ENCODE measurements around the gene WWOX. TPM values are rescaled to one million over a fixed set of nuclear protein-coding genes. Genes with fewer than 3 reads are reported as not detected.

WWOX gene
- total RNA-seq, 1 donor from 2014 or later = 43.2 TPM

- peaks cover 24% of the 10 kb centered on the region for H3K4me1 Mint-ChIP-seq (ENCODE audit: low read depth)
Measured at GRCh38 chr16:78294538-78295225, 195.2 kb downstream of the WWOX start.

DNA sequence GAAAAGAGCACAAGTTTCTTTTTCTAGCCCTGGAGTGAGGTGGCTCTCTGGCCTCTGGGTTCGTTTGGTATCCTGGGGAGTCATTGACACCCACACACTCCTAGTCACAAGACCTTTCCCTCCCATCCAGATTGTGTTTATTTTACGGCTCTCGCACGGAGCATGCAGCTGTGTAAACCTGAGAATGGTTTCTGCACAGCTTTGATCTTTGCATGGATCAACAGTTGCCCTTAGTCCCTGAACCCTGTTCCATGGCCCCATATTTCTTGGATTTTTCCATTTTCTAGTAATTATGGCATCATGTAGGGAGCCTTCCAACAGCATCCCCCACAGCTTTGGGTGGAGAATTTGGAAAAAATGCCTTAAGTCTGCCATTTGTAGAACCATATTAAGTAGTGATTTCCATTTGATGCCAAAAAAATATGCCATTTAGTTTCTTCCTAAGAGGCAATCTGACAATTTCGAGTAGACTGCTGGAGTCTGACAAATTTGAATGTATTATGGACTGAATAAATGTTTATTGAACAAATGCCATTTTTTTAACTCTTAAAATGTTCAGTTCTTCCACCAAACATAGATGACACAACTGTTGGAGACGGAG lies 197.7 kb downstream of the WWOX start:
- no peak for TF ChIP-seq CTCF (IDR thresholded peaks at IDR 0.05; ENCODE audit: unreplicated experiment)
- no peak for DNase-seq (ENCODE audit: low spot score, unreplicated experiment)
- Mint-ChIP-seq H3K9me3 (ENCODE audit: low read depth) (peaks cover 3% of the 10 kb centered on the region), H3K27ac (no peak overlapping the region), H3K4me1 (ENCODE audit: low read depth) (peaks cover 15% of the 10 kb centered on the region), H3K4me3 (ENCODE audit: low read depth) (no peak overlapping the region), H3K36me3 (ENCODE audit: insufficient read depth) (no peaks in the 10 kb centered on the region), H3K27me3 (no peaks in the 10 kb centered on the region)

More at GRCh38 chr16:78294538-78295225, 195.2 kb downstream of the WWOX start:
- no peak for DNase-seq (ENCODE audit: low spot score, unreplicated experiment)
- Mint-ChIP-seq H3K27me3 (no peaks in the 10 kb centered on the region), H3K27ac (no peak overlapping the region), H3K4me3 (ENCODE audit: low read depth) (no peak overlapping the region), H3K36me3 (ENCODE audit: insufficient read depth) (no peaks in the 10 kb centered on the region), H3K9me3 (ENCODE audit: low read depth) (peaks cover 3% of the 10 kb centered on the region)
- TF ChIP-seq CTCF (IDR thresholded peaks at IDR 0.05; ENCODE audit: unreplicated experiment) = no peak

DNA sequence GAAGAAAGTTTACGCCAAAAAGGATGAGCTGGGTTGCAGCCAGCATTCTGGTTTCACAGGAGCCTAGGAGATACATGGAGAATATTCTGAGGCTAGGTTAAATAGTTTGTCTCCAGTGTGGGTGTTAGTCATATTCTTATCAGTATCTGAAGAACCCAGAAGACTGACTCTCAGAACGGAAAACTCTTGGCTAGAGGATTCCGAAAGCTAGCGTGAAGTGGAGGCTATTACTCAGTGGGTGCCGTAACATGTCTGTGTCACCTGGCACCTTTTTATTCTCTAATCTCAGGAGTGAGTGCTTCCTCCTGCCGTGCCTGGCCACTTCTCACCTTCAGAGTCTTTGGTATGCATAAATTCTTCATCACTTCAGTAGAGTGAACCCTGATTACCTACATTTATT lies 199.5 kb downstream of the WWOX start:
- Mint-ChIP-seq H3K9me3 (ENCODE audit: low read depth) (peaks cover 3% of the 10 kb centered on the region), H3K27ac (no peak overlapping the region), H3K27me3 (no peaks in the 10 kb centered on the region), H3K36me3 (ENCODE audit: insufficient read depth) (no peaks in the 10 kb centered on the region), H3K4me1 (ENCODE audit: low read depth) (peaks cover 10% of the 10 kb centered on the region), H3K4me3 (ENCODE audit: low read depth) (no peak overlapping the region)
- no peak for TF ChIP-seq CTCF (IDR thresholded peaks at IDR 0.05; ENCODE audit: unreplicated experiment)
- no peak for DNase-seq (ENCODE audit: low spot score, unreplicated experiment)

- Mint-ChIP-seq H3K4me3 (ENCODE audit: low read depth) (no peak overlapping the region), H3K27me3 (no peaks in the 10 kb centered on the region), H3K27ac (no peak overlapping the region), H3K36me3 (ENCODE audit: insufficient read depth) (no peaks in the 10 kb centered on the region), H3K9me3 (ENCODE audit: low read depth) (peaks cover 3% of the 10 kb centered on the region), H3K4me1 (ENCODE audit: low read depth) (peaks cover 9% of the 10 kb centered on the region)
- DNase-seq (ENCODE audit: low spot score, unreplicated experiment) = no peak
- TF ChIP-seq CTCF (IDR thresholded peaks at IDR 0.05; ENCODE audit: unreplicated experiment) = no peak
Measured at GRCh38 chr16:78300469-78300868, 201.0 kb downstream of the WWOX start.

DNA sequence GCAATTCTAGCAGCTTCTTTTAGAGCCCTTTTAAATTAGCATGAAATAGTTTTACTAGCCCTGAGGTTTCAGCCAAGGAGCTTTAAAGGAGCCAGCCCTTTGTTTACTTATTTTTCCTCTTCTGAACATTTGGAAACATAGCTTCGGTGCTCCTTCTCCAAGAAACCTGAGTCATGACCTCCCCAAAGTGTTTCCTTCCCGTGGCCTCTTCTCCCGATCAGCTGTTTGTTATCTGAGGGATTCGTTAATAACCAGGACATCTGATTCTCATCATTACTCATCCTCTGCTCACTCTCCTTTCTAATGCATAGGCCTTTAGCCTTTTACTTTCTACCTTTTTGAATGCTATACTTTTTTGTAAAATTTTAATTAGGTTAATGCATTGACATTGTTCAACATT lies 204.5 kb downstream of the WWOX start:
- Mint-ChIP-seq H3K27ac (no peak overlapping the region), H3K4me3 (ENCODE audit: low read depth) (no peak overlapping the region), H3K36me3 (ENCODE audit: insufficient read depth) (no peaks in the 10 kb centered on the region), H3K27me3 (no peaks in the 10 kb centered on the region), H3K4me1 (ENCODE audit: low read depth) (peaks cover 7% of the 10 kb centered on the region), H3K9me3 (ENCODE audit: low read depth) (no peaks in the 10 kb centered on the region)
- TF ChIP-seq CTCF (IDR thresholded peaks at IDR 0.05; ENCODE audit: unreplicated experiment) = no peak
- DNase-seq (ENCODE audit: low spot score, unreplicated experiment) = no peak
